Suppressor macrophage (primary cell): ENCODE results near the gene GSAP.
A peak's percentile ranks its signal among the peaks of the same experiment; 100 is the strongest.
"Not testable (repeated sequence)": the region's sequence is repeated elsewhere in the genome, so short reads cannot be mapped to it uniquely, and the experiment has no call there.

Experiments used
- DNase-seq, 4 experiments: peaks; one replicate each; pipeline ENCODE4 v3.0.0-alpha.2; 2020 to 2022

The GSAP gene

DNA sequence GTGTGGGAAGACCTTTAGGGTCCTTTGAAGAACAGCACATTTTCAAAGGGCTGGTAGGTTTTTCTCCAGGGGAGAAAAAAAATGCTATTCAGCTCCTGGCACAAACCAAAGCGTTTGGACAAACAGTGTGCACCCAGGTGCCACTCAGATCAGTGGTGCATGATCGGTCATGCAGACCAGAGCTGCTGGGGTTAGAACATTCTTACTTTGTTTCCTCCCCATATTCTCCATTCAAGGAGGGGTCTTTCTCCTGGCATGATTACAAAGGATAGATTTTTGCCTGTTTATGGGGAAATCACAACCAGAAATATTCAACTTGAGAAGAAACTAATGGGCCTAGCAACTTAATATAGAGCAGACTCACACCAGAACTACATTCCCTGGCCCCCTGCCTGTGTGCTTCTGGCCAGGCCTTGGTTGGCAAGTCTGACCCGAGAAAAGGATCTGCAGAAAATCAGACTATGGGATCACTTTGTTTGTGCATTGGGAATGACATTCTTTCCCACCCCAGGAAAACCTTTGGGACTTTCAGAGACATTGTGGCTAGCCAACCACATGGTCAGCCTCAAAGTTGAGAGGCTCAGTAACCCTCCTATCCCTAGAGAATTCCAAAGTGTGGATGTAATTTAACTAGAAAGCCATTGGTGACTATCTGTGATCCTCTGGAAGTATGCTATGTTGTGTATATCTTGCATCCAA, 134.2 kb downstream of the GSAP start:
- no peak for DNase-seq

DNA sequence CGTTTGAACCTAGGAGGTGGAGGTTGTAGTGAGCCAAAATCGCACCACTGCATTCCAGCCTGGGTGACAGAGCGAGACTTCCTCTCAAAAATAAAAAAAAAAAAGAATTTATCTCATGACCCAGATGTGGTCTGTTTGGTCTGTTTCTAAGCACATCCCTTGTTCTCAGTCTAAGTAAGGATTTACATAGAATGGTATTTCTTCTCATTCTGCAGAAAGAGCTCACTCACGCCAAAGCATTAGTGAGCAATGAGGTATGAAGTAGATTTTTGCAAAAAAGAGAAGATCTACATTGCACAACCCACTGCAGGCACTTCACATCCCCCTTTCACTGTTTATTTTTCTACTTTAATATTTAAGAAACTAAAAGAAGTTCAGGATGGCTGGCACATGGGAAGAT, 140.0 kb downstream of the GSAP start:
- peak in 3 of 4 experiments; percentile 11 to 40 (median 14) for DNase-seq

DNA sequence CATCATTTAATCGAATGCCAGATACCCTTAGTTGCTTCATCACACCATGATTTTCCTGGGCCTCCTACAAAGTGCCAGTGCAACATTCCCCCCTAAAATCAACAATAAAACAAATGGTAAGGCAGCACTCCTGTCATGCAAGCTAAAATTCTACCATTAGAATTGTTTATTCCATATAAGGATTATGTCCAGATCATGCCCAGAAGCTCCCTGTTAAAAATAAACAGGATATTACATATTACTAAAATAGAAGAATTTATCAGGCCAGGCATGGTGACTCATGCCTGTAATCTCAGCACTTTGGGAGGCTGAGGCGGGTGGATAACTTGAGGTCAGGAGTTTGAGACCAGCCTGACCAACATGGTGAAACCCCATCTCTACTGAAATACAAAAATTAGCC, 140.5 kb downstream of the GSAP start:
- not testable (repeated sequence) for DNase-seq

DNA sequence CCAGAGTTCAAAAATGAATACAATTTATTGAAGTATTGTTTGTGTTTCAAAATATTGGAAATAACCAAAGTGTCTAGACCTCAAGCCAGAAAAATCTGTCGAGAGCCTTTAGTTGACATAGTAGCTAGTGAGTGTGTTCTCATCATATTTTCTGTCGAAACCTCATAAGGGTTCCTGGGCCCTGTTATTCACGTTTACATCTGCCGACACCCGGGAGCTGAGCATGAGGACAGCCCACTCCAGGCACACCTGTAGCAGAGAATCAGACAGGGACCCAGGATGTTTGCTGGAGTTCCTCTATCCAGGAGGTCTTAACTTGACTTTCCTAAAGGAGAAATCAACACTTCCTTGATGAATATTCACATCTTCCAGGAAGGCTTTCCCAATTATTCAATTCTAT, 144.4 kb downstream of the GSAP start:
- no peak for DNase-seq

DNA sequence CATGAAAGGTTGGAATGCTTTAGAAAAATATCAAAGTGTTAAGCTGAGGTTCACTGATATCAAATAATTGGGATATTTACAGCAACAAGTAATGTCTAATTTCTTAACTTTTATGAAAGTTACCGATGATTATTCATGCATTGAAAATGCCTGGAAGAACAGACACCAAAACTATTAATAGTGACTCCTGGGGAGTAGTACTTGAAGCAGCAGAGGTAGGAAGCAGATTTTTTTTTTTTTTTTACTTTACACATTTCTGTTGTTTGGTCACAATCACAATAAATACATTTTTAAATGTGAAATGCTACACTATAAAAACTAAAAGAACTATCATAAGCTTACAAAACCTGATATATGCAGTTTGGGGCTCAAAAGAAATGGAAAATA, 146.1 kb downstream of the GSAP start:
- no peak for DNase-seq

DNA sequence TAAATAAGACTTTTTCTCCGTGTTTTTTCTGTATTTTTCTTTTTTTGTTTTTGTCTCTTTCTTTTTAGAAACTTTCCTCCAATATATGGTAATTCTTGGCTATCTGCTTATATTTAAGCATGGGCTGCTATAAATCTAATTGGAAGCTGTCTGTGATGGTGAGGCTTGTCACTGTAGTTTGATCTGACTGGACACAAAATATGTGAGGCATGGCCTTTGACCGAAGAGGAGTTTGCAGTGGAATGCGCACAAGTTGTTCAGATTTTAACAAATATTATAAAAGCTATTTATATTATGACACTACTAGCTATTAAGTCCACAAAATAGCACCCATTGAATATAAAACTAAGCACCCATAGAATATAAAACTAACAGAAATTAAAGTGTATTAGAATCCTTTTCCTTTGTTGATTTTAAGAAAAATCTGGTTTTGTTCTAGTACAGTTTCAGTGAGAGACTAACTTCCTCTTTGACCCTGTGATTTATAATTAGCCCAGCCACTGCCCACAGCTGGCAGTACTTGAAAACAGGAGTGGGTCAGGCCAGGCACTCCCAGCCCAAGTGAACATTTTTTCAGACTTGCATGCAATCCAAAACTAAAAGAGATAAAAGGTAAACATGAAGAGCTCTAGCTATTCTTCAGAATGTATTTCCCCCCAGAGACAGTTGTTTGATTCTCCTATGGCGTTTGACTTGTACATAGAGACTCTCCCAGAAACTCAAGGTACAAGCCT, 146.6 kb downstream of the GSAP start:
- DNase-seq: peak; percentile 46 to 73 (median 68)

DNA sequence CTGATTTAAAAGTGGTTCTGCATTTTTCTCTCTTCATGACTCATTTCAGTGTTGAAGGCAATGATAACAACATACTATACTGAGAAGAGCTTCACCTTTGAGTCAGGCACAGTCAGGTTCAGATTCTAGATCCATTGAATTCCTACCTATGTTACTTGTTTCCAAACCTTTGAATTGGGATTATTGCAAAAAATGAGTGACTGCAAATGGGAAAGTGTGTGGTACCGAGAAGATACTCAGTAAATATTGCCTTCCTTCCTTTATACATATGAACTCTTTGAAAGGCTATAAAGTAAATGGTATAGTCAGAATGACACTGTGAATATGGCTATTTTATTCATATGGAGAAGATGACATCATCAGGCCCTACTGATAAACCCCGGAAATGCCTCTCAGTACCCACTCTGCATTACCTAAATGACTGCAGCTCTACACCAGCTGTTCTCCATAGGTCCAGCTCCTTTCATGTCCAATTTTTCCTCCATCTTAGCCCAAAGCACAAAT, 149.8 kb downstream of the GSAP start:
- DNase-seq: peak in 2 of 4 experiments; percentile 3 to 9

DNA sequence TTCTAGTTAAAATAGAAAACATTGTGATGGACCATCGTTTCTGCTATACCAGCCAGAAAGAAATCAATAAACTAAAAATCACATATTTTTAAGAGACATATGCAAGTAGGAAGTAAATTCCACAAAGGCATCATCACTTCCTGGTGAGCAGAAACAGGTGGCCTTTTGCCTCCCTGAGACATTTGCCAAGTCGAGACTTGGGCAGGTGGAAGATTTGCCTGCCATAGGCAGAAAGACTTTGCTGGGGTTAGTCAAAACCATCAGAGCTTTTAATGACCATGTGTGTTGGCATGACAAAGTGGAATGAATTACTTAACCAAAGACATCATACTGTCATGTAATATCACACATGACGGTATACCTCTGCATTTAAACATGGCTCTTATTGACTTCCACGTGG, 150.5 kb downstream of the GSAP start:
- DNase-seq: no peak

DNA sequence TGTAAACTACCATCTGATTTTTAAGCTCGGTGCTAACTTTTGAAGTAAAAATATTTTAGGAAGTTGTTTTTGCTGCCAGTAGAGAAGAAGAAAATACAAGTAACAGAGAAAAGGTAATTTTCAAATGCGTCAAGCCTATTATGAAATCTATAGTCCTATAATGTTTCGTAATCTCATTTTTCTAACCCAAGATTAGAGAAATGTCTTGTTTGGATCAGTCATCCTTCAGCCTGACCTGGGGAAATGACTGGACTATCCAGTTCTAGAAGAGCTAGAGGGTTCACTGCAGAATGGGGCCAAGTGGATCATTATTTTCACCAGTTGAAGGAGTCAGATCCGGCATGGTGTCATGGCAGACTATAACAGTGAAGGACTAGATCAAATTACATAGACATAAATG, 153.8 kb downstream of the GSAP start:
- peak in 2 of 4 experiments; percentile 16 to 36 for DNase-seq
